K562 (cell line): ENCODE results near the gene ERLIN1. TPM values are rescaled to one million over a fixed set of nuclear protein-coding genes. Genes with fewer than 3 reads are reported as not detected.

Experiments used
- BCOR ChIP-seq: fragments of 450-650 bp; IDR thresholded peaks from 2 replicates; pipeline ENCODE4 v1.6.1; 2016
- GABPA ChIP-seq: fragments of 200-800 bp; sonication (Bioruptor generic); conservative IDR thresholded peaks from 2 replicates; pipeline ENCODE4 v1.6.1; 2016; ENCODE audit warnings: low read depth, missing genetic modification characterization, missing compliant biosample characterization
- MEF2D ChIP-seq: conservative IDR thresholded peaks from 2 replicates; pipeline ENCODE4 v1.6.1; 2016; ENCODE audit warnings: low read depth, missing genetic modification characterization, missing compliant biosample characterization
- NFE2 ChIP-seq: IDR thresholded peaks from 2 replicates; pipeline ENCODE4 v1.6.1; 2014; ENCODE audit warnings: antibody characterized with exemption, low read depth
- NFRKB ChIP-seq: fragments of 450-650 bp; IDR thresholded peaks from 2 replicates; pipeline ENCODE4 v1.6.1; 2016; ENCODE audit warnings: low read depth
- SRSF9 ChIP-seq: fragments of 200-400 bp; formaldehyde crosslinking; IDR thresholded peaks from 2 replicates; pipeline ENCODE4 v1.6.1; 2017; ENCODE audit warnings: low read depth, low read length, borderline replicate concordance
- ZFP30 ChIP-seq: fragments of 250-450 bp; sonication (Bioruptor Pico); IDR thresholded peaks from 2 replicates; pipeline ENCODE4 v1.8.0; 2022; ENCODE audit warnings: moderate library complexity, mild to moderate bottlenecking, inconsistent platforms, borderline replicate concordance
- polyA plus RNA-seq, 8 experiments: library from polyadenylated mRNA; depleted of rRNA in 4 of 8; stranded (reverse) in 5 of 8; unstranded in 3 of 8; fragments of >200 nt; fragmentation: Nextera tagmentation in 2 of 8; fragmentation: Illumina TruSeq in 1 of 8; extraction: Ambion mirVana in 2 of 8; extraction: Trizol in 1 of 8; gene quantifications; 2 replicates each; pipeline versions ENCODE4 v1.2.1 to v1.2.3, GENCODE V29; 2011 to 2014; ENCODE audit warnings: inconsistent platforms in 1 of 8, missing spikeins in 1 of 8
- total RNA-seq, 7 experiments: library from RNA; depleted of rRNA in 6 of 7; stranded (reverse); fragments of >200 nt in 6 of 7; fragmentation: Illumina TruSeq in 2 of 7; extraction: Trizol in 2 of 7; gene quantifications; 2 replicates each; pipeline versions ENCODE4 v1.2.1 to v1.2.3, GENCODE V29; 2011 to 2021; ENCODE audit warnings: low replicate concordance in 1 of 7
- TF ChIP-seq, protein P1 (sequence below): sonication (generic); formaldehyde crosslinking; IDR thresholded peaks from 2 replicates; pipeline ENCODE4 v1.8.1; 2023; ENCODE audit warnings: mild to moderate bottlenecking, missing genetic modification reagents, moderate library complexity
- TF ChIP-seq, protein P2 (sequence below): sonication (generic); formaldehyde crosslinking; IDR thresholded peaks from 2 replicates; pipeline ENCODE4 v1.8.1; 2023; ENCODE audit warnings: missing genetic modification reagents, mild to moderate bottlenecking, borderline replicate concordance

ERLIN1 gene
- total and polyA plus RNA-seq, 9 of the 15 experiments (the other 6 are each of a cell fraction or from before 2014, with no cell fraction given), result 9.8 to 26.8 (median 15.5) TPM

DNA sequence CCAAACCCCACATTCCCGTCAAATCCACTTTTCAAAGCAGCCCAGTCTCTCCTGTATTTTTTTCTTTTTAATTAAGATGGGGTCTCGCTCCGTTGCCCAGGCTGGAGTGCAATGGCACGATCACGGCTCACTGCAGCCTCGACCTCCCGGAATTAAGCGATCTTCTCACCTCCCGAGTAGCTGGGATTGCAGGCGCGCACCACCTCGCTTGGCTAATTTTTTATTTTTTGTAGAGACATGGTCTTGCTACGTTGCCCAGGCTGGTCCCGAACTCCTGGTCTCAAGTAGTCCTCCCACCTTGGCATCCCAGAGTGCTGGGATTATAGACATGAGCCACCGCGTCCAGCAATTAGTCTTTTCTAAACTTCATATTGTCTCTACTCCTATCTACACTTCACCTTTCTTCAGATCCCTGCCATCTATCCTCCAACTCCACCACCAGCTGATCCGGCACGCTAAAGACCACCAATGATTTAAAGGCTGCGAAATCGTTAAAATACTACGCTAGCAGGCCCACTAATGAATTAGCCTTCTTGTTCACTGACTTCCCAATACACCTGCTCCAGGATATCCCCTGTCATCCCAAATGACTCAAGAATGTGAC lies 44.1 kb upstream of the ERLIN1 start (continued):
- TF ChIP-seq, protein P1, sequence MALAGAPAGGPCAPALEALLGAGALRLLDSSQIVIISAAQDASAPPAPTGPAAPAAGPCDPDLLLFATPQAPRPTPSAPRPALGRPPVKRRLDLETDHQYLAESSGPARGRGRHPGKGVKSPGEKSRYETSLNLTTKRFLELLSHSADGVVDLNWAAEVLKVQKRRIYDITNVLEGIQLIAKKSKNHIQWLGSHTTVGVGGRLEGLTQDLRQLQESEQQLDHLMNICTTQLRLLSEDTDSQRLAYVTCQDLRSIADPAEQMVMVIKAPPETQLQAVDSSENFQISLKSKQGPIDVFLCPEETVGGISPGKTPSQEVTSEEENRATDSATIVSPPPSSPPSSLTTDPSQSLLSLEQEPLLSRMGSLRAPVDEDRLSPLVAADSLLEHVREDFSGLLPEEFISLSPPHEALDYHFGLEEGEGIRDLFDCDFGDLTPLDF (CRISPR knock-in tag), result no peak
- TF ChIP-seq MEF2D, result no peak
- TF ChIP-seq ZFP30, result no peak
- 0 out of 2 replicates have a peak, but pooled peaks have one; percentile 23 for TF ChIP-seq NFRKB
- TF ChIP-seq GABPA (tag), result peak; percentile 70
- TF ChIP-seq BCOR, result peak; percentile 70; the same call in 1 of the 2 replicates
- no peak for TF ChIP-seq SRSF9
- TF ChIP-seq NFE2, result no peak
- TF ChIP-seq, protein P2, sequence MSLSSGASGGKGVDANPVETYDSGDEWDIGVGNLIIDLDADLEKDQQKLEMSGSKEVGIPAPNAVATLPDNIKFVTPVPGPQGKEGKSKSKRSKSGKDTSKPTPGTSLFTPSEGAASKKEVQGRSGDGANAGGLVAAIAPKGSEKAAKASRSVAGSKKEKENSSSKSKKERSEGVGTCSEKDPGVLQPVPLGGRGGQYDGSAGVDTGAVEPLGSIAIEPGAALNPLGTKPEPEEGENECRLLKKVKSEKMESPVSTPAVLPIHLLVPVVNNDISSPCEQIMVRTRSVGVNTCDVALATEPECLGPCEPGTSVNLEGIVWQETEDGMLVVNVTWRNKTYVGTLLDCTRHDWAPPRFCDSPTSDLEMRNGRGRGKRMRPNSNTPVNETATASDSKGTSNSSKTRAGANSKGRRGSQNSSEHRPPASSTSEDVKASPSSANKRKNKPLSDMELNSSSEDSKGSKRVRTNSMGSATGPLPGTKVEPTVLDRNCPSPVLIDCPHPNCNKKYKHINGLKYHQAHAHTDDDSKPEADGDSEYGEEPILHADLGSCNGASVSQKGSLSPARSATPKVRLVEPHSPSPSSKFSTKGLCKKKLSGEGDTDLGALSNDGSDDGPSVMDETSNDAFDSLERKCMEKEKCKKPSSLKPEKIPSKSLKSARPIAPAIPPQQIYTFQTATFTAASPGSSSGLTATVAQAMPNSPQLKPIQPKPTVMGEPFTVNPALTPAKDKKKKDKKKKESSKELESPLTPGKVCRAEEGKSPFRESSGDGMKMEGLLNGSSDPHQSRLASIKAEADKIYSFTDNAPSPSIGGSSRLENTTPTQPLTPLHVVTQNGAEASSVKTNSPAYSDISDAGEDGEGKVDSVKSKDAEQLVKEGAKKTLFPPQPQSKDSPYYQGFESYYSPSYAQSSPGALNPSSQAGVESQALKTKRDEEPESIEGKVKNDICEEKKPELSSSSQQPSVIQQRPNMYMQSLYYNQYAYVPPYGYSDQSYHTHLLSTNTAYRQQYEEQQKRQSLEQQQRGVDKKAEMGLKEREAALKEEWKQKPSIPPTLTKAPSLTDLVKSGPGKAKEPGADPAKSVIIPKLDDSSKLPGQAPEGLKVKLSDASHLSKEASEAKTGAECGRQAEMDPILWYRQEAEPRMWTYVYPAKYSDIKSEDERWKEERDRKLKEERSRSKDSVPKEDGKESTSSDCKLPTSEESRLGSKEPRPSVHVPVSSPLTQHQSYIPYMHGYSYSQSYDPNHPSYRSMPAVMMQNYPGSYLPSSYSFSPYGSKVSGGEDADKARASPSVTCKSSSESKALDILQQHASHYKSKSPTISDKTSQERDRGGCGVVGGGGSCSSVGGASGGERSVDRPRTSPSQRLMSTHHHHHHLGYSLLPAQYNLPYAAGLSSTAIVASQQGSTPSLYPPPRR (CRISPR knock-in tag), result no peak
- TF ChIP-seq, all 486 proteins: peak for 9
